Measurements from ENCODE around the gene VAT1L. TPM values are rescaled to one million over a fixed set of nuclear protein-coding genes. Genes with fewer than 3 reads are reported as not detected.

VAT1L gene
- total RNA-seq, 4 donors from 2014 or later, result 0.80 to 1.4 (median 1.2) TPM

DNA sequence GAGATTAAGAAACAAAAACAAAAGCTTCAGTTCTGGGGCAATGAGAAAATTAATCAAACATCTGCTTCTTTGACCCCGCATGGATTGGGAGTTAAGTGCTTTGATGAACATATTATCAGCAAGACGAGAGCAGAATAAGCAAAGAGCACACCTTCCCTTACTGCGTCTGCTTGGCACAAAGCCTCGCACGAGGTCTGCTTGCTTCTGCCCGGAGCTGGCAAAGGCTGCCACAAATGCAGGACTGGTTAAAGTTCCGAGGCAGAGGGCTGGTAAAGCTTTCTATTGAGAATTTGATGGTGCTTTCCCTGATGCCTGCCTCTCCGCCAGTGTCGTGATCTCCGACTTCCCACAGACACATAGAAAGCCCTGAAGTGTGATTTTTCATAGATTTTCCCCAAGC is 17.0 kb downstream of the VAT1L start:
- in situ Hi-C loops (cut with MboI; ENCODE audit: low pct_ligation_motif_present in 1 of 4, low pct_unique_long_range_greater_than_20kb in 1 of 4, low sequenced_read_pairs in 3 of 4), result no loop called here

GRCh38 chr16:77807021-77807420 is 18.7 kb downstream of the VAT1L start:
- intact Hi-C loops (cut with DNase I; ENCODE audit: low total_unique reads) (no loop called here), in situ Hi-C loops (cut with MboI; ENCODE audit: low pct_ligation_motif_present in 1 of 4, low pct_unique_long_range_greater_than_20kb in 1 of 4, low sequenced_read_pairs in 3 of 4) (no loop called here)
- Histone ChIP-seq H3K27me3 (no peaks in the 10 kb centered on the region), H3K9me3 (peaks cover 0 to 4% of the 10 kb centered on the region in 2 donors), H3K4me3 (no peak overlapping the region), H3K36me3 (no peaks in the 10 kb centered on the region), H3K27ac (no peak overlapping the region), H3K4me1 (no peaks in the 10 kb centered on the region)
- TF ChIP-seq POLR2A (IDR thresholded peaks at IDR 0.05) (no peak), CTCF (IDR thresholded peaks at IDR 0.05) (no peak), EP300 (IDR thresholded peaks at IDR 0.05; ENCODE audit: low read depth) (no peak), POLR2AphosphoS5 (IDR thresholded peaks at IDR 0.05) (no peak)
- WGBS, 2 donors (ENCODE audit: low coverage in 1 of 2), result 50% methylated on average over 1 of the region's 1 CpG; no CpG with 5 or more reads in 1 of the 2 donors
- no peak for DNase-seq

More for the DNA sequence above, 17.0 kb downstream of the VAT1L start:
- no peak for TF ChIP-seq EP300 (IDR thresholded peaks at IDR 0.05; ENCODE audit: low read depth)
- Histone ChIP-seq H3K27ac (no peak overlapping the region), H3K36me3 (no peaks in the 10 kb centered on the region), H3K4me3 (no peak overlapping the region), H3K4me1 (no peaks in the 10 kb centered on the region), H3K9me3 (peaks cover 0 to 4% of the 10 kb centered on the region in 2 donors), H3K27me3 (no peaks in the 10 kb centered on the region)
- 60 to 64% methylated on average over 4 to 10 of the region's 10 CpGs for WGBS, 2 donors (ENCODE audit: low coverage in 1 of 2)
- intact Hi-C loops (cut with DNase I; ENCODE audit: low total_unique reads), result no loop called here
- no peak for DNase-seq

GRCh38 chr16:77812856-77813500 is 24.6 kb downstream of the VAT1L start:
- H3K36me3 ChIP-seq, result no peaks in the 10 kb centered on the region
- H3K4me3 ChIP-seq, result no peak overlapping the region
- H3K9me3 ChIP-seq, result peaks cover 0 to under 1% of the 10 kb centered on the region in 2 donors
- WGBS, 2 donors (ENCODE audit: low coverage in 1 of 2), result 76 to 79% methylated on average over 2 of the region's 2 CpGs
- TF ChIP-seq EP300 (IDR thresholded peaks at IDR 0.05; ENCODE audit: low read depth), result no peak
- no peak for TF ChIP-seq POLR2AphosphoS5 (IDR thresholded peaks at IDR 0.05)
- TF ChIP-seq CTCF (IDR thresholded peaks at IDR 0.05), result no peak
- TF ChIP-seq POLR2A (IDR thresholded peaks at IDR 0.05), result no peak
- in situ Hi-C loops (cut with MboI; ENCODE audit: low pct_ligation_motif_present in 1 of 4, low pct_unique_long_range_greater_than_20kb in 1 of 4, low sequenced_read_pairs in 3 of 4) (no loop called here), intact Hi-C loops (cut with DNase I; ENCODE audit: low total_unique reads) (no loop called here)
- no peak overlapping the region for H3K27ac ChIP-seq
- no peaks in the 10 kb centered on the region for H3K4me1 ChIP-seq
- no peaks in the 10 kb centered on the region for H3K27me3 ChIP-seq
- DNase-seq, result no peak

GRCh38 chr16:77816293-77816692 is 27.9 kb downstream of the VAT1L start:
- in situ Hi-C loops (cut with MboI; ENCODE audit: low pct_ligation_motif_present in 1 of 4, low pct_unique_long_range_greater_than_20kb in 1 of 4, low sequenced_read_pairs in 3 of 4) (no loop called here), intact Hi-C loops (cut with DNase I; ENCODE audit: low total_unique reads) (no loop called here)
- H3K27me3 ChIP-seq, result peaks cover 11% of the 10 kb centered on the region
- no peaks in the 10 kb centered on the region for H3K4me1 ChIP-seq
- no peak for TF ChIP-seq EP300 (IDR thresholded peaks at IDR 0.05; ENCODE audit: low read depth)
- TF ChIP-seq CTCF (IDR thresholded peaks at IDR 0.05), result no peak
- TF ChIP-seq POLR2AphosphoS5 (IDR thresholded peaks at IDR 0.05), result no peak
- no peaks in the 10 kb centered on the region for H3K9me3 ChIP-seq
- H3K27ac ChIP-seq, result no peak overlapping the region
- DNase-seq, result no peak
- no peaks in the 10 kb centered on the region for H3K36me3 ChIP-seq
- no peak overlapping the region for H3K4me3 ChIP-seq

- Histone ChIP-seq H3K4me3 (no peak overlapping the region), H3K27ac (no peak overlapping the region), H3K27me3 (peaks cover 11% of the 10 kb centered on the region), H3K9me3 (no peaks in the 10 kb centered on the region), H3K4me1 (no peaks in the 10 kb centered on the region), H3K36me3 (no peaks in the 10 kb centered on the region)
- in situ Hi-C loops (cut with MboI; ENCODE audit: low pct_ligation_motif_present in 1 of 4, low pct_unique_long_range_greater_than_20kb in 1 of 4, low sequenced_read_pairs in 3 of 4) (no loop called here), intact Hi-C loops (cut with DNase I; ENCODE audit: low total_unique reads) (no loop called here)
- 60 to 67% methylated on average over 1 to 3 of the region's 3 CpGs for WGBS, 2 donors (ENCODE audit: low coverage in 1 of 2)
- DNase-seq, result no peak
- TF ChIP-seq POLR2AphosphoS5 (IDR thresholded peaks at IDR 0.05), result no peak
- no peak for TF ChIP-seq EP300 (IDR thresholded peaks at IDR 0.05; ENCODE audit: low read depth)
- TF ChIP-seq POLR2A (IDR thresholded peaks at IDR 0.05), result no peak
- TF ChIP-seq CTCF (IDR thresholded peaks at IDR 0.05), result no peak
Measured at GRCh38 chr16:77820340-77820739, 32.0 kb downstream of the VAT1L start.
